ENCODE data around the gene ECHS1. TPM values are rescaled to one million over a fixed set of nuclear protein-coding genes. Genes with fewer than 3 reads are reported as not detected.

Gene ECHS1
- total and polyA plus RNA-seq, 10 of the 15 experiments (the other 5 are each of a cell fraction or from before 2014, with no cell fraction given) = 32.7 to 164 (median 62.4) TPM

- Histone ChIP-seq H3K27ac (ENCODE audit: control insufficient read depth, insufficient read depth) (no peak overlapping the region), H3K27me3 (replicated peaks in 1 of 2; ENCODE audit: control insufficient read depth in 2 of 2, insufficient read depth in 2 of 2, low read length in 1 of 2) (no peaks in the 10 kb centered on the region), H3K4me3 (no peak overlapping the region), H4K20me1 (ENCODE audit: control insufficient read depth, insufficient read depth) (no peaks in the 10 kb centered on the region), H3K9ac (ENCODE audit: control insufficient read depth, insufficient read depth, low read length) (no peak overlapping the region), H3K79me2 (ENCODE audit: control insufficient read depth, insufficient read depth, low read length) (no peaks in the 10 kb centered on the region), H3K4me1 (ENCODE audit: control insufficient read depth, insufficient read depth, low read length) (no peaks in the 10 kb centered on the region), H3K9me3 (replicated peaks; ENCODE audit: control insufficient read depth, insufficient read depth, low read length) (no peaks in the 10 kb centered on the region), H3K36me3 (ENCODE audit: control insufficient read depth in 2 of 2, insufficient read depth in 2 of 2, low read length in 1 of 2) (peaks cover 2 to 17% of the 10 kb centered on the region in 2 experiments; a peak in 3 of 4 replicates), H2AFZ (ENCODE audit: control insufficient read depth, low read depth, low read length) (no peak overlapping the region), H3K4me2 (ENCODE audit: control insufficient read depth, insufficient read depth) (no peak overlapping the region)
- WGBS (ENCODE audit: insufficient coverage, insufficient replicate concordance, low lambda C conversion rate, missing lambda C conversion rate) = 84% methylated on average over 16 of the region's 16 CpGs
- FAIRE-seq = no peak
- intact Hi-C loops (cut with micrococcal nuclease; ENCODE audit: unreplicated experiment) = no loop called here
- in situ Hi-C loops (cut with MboI) = loop anchor here (5.0 kb wide), 1 partner anchor 150 kb away; no protein-coding TSS in a partner anchor
- ChIA-PET POLR2A (interaction anchor here (0.5 kb wide), 1 partner anchor 20 kb away, joined by 3 read pairs; no protein-coding TSS in a partner anchor), SMC1A (ENCODE audit: uncharacterized antibody, unreplicated experiment) (no interaction called here), RAD21 (ENCODE audit: unreplicated experiment) (no interaction called here), CTCF (no interaction called here)
- no peak for ATAC-seq
- TF ChIP-seq POLR2AphosphoS2 (IDR thresholded peaks at IDR 0.05; ENCODE audit: low read depth, low read length) = no peak
- 0 out of 2 replicates have a peak, but pooled peaks have one; percentile 30 for TF ChIP-seq PML (IDR thresholded peaks at IDR 0.05; ENCODE audit: low read length)
- TF ChIP-seq POLR2A (IDR thresholded peaks at IDR 0.05; ENCODE audit: low read depth, low read length) = 0 out of 2 replicates have a peak, but pooled peaks have one; percentile 10
- BruUV-seq (replicated peaks) = no TSS peak
- DNase-seq (ENCODE audit: low read depth, low spot score) = no peak
Measured at GRCh38 chr10:133422223-133422806, 49.2 kb upstream of the ECHS1 start.

DNA sequence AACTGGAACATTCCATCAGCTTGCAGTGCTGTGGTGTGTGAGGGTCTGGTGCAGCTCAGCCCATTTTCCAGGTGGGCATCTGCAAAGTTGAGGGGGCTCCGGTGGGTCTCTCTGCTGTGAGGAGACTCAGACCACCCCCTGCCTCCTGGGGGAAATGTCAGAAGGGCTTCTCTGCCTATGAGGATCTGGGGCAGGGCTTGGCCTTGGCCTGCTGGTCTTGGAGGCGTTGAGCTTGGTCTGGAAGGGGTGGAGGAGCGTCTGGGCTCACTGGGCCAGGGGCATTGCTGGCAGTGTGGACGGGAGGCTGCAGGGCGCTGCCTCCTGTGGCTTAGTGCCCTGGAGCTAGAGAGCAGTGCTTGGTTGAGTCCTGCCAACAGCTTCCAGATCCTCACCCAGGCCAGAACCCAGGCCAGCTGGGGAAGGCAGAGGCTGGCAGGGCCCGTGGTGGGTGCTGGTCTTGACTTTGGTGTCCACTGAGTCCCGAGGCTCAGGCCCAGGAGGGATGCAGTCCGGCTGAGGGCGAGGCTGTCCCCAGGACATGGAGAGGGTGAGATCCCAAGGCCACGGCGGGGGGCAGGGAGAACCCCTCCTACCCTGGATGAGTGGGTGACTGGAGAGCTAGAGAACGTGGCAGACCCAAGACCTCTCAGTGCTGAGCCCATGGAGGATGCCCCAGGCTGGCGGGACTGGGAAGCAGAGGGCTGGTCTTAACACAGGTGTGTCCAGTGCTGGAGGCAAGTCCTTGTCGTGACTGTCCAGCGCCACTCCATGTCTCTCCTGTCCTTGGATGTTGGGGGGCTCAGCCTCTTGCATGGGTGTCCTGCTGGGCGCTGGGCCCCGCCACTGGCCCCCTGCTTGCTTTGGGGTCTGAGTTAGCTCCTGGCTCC, 48.4 kb upstream of the ECHS1 start:
- ChIA-PET RAD21 (ENCODE audit: unreplicated experiment) (no interaction called here), CTCF (no interaction called here), SMC1A (ENCODE audit: uncharacterized antibody, unreplicated experiment) (no interaction called here), POLR2A (no interaction called here)
- Histone ChIP-seq H3K9me3 (replicated peaks; ENCODE audit: control insufficient read depth, insufficient read depth, low read length) (no peaks in the 10 kb centered on the region), H3K36me3 (ENCODE audit: control insufficient read depth in 2 of 2, insufficient read depth in 2 of 2, low read length in 1 of 2) (peaks cover 2 to 17% of the 10 kb centered on the region in 2 experiments; a peak in 3 of 4 replicates), H3K4me1 (ENCODE audit: control insufficient read depth, insufficient read depth, low read length) (no peaks in the 10 kb centered on the region), H3K27me3 (replicated peaks in 1 of 2; ENCODE audit: control insufficient read depth in 2 of 2, insufficient read depth in 2 of 2, low read length in 1 of 2) (no peaks in the 10 kb centered on the region), H2AFZ (ENCODE audit: control insufficient read depth, low read depth, low read length) (no peak overlapping the region), H4K20me1 (ENCODE audit: control insufficient read depth, insufficient read depth) (no peaks in the 10 kb centered on the region), H3K9ac (ENCODE audit: control insufficient read depth, insufficient read depth, low read length) (no peak overlapping the region), H3K79me2 (ENCODE audit: control insufficient read depth, insufficient read depth, low read length) (no peaks in the 10 kb centered on the region), H3K4me2 (ENCODE audit: control insufficient read depth, insufficient read depth) (no peak overlapping the region), H3K4me3 (no peak overlapping the region), H3K27ac (ENCODE audit: control insufficient read depth, insufficient read depth) (no peak overlapping the region)
- FAIRE-seq = no peak
- no TSS peak for BruUV-seq (replicated peaks)
- in situ Hi-C loops (cut with MboI) = loop anchor here (5.0 kb wide), 1 partner anchor 151 kb away; no protein-coding TSS in a partner anchor
- DNase-seq (ENCODE audit: low read depth, low spot score) = no peak
- 89% methylated on average over 12 of the region's 17 CpGs for WGBS (ENCODE audit: insufficient coverage, insufficient replicate concordance, low lambda C conversion rate, missing lambda C conversion rate)
- no peak for TF ChIP-seq SRF (IDR thresholded peaks at IDR 0.05; ENCODE audit: low read depth in 2 of 2, low read length in 2 of 2)
- TF ChIP-seq NR2C1 (IDR thresholded peaks at IDR 0.05) = no peak
- TF ChIP-seq POLR2A (IDR thresholded peaks at IDR 0.05; ENCODE audit: low read depth, low read length) = peak; percentile 69
- intact Hi-C loops (cut with micrococcal nuclease; ENCODE audit: unreplicated experiment) = no loop called here
- no peak; the same call in 2 of the 3 replicates for ATAC-seq

All from GM12878 (cell line).